H9 (cell line): ENCODE results near the gene ABCC4. TPM values are rescaled to one million over a fixed set of nuclear protein-coding genes. Genes with fewer than 3 reads are reported as not detected.

Source experiments
- DNase-seq: peaks from one replicate; pipeline ENCODE4 v3.0.0-alpha.2; 2017
- H2AFZ ChIP-seq: one replicate; pipeline ENCODE4 v1.6.1; 2013; ENCODE audit warnings: mild to moderate bottlenecking, low read length, control low read depth, moderate library complexity
- H2AK5ac ChIP-seq: 2 replicates; pipeline ENCODE4 v1.6.1; 2013; ENCODE audit warnings: low read length, control low read depth, mixed read lengths; ENCODE audit not compliant: insufficient read length
- H2BK120ac ChIP-seq: one replicate; pipeline ENCODE4 v1.6.1; 2013; ENCODE audit warnings: low read depth, mild to moderate bottlenecking, low read length, control low read depth, inconsistent platforms; ENCODE audit not compliant: poor library complexity, severe bottlenecking
- H2BK12ac ChIP-seq: 2 replicates; pipeline ENCODE4 v1.6.1; 2013; ENCODE audit warnings: low read length, control low read depth, mixed read lengths, low read depth; ENCODE audit not compliant: insufficient read length
- H2BK15ac ChIP-seq: 2 replicates; pipeline ENCODE4 v1.6.1; 2013; ENCODE audit warnings: low read depth, low read length, control low read depth
- H2BK20ac ChIP-seq: one replicate; pipeline ENCODE4 v1.6.1; 2013; ENCODE audit warnings: low read depth, mild to moderate bottlenecking, low read length, control low read depth, inconsistent platforms; ENCODE audit not compliant: poor library complexity, severe bottlenecking
- H2BK5ac ChIP-seq: 2 replicates; pipeline ENCODE4 v1.6.1; 2013; ENCODE audit warnings: low read length, control low read depth, mixed read lengths; ENCODE audit not compliant: insufficient read length
- H3K14ac ChIP-seq: 2 replicates; pipeline ENCODE4 v1.6.1; 2013; ENCODE audit warnings: low read length, control low read depth; ENCODE audit not compliant: insufficient read depth
- H3K18ac ChIP-seq: 2 replicates; pipeline ENCODE4 v1.6.1; 2013; ENCODE audit warnings: low read depth, mild to moderate bottlenecking, mixed read lengths, low read length, control low read depth; ENCODE audit not compliant: insufficient read length
- H3K23ac ChIP-seq: 2 replicates; pipeline ENCODE4 v1.6.1; 2013; ENCODE audit warnings: low read length, control low read depth, mixed read lengths, low read depth; ENCODE audit not compliant: insufficient read length
- H3K23me2 ChIP-seq: 2 replicates; pipeline ENCODE4 v1.6.1; 2013; ENCODE audit warnings: low read depth, mild to moderate bottlenecking, mixed read lengths, low read length, control low read depth; ENCODE audit not compliant: insufficient read length, poor library complexity, severe bottlenecking
- H3K27ac ChIP-seq: 2 replicates; pipeline ENCODE4 v1.5.1; 2013; ENCODE audit warnings: low read length, control low read depth, mixed read lengths, low read depth; ENCODE audit not compliant: insufficient read length
- H3K27me3 ChIP-seq: 2 replicates; pipeline ENCODE4 v1.6.1; 2013; ENCODE audit warnings: low read length, control low read depth, inconsistent platforms; ENCODE audit not compliant: insufficient read depth
- H3K4ac ChIP-seq: 2 replicates; pipeline ENCODE4 v1.6.1; 2013; ENCODE audit warnings: low read depth, mild to moderate bottlenecking, control low read depth, inconsistent platforms, low read length, moderate library complexity
- H3K4me1 ChIP-seq: 2 replicates; pipeline ENCODE4 v1.6.1; 2013; ENCODE audit warnings: low read length, control low read depth, inconsistent platforms; ENCODE audit not compliant: insufficient read depth
- H3K4me2 ChIP-seq: 2 replicates; pipeline ENCODE4 v1.6.1; 2013; ENCODE audit warnings: low read length, control low read depth, mixed read lengths; ENCODE audit not compliant: insufficient read length, insufficient read depth
- H3K56ac ChIP-seq: 2 replicates; pipeline ENCODE4 v1.6.1; 2013; ENCODE audit warnings: low read depth, mild to moderate bottlenecking, mixed read lengths, low read length, control low read depth; ENCODE audit not compliant: insufficient read length
- H3K79me1 ChIP-seq: 2 replicates; pipeline ENCODE4 v1.6.1; 2013; ENCODE audit warnings: low read depth, mild to moderate bottlenecking, moderate library complexity, low read length, control low read depth, inconsistent platforms; ENCODE audit not compliant: insufficient read depth, poor library complexity, severe bottlenecking
- H3K79me2 ChIP-seq: 2 replicates; pipeline ENCODE4 v1.6.1; 2013; ENCODE audit warnings: low read length, control low read depth, inconsistent platforms; ENCODE audit not compliant: insufficient read depth
- H3K9ac ChIP-seq: 2 replicates; pipeline ENCODE4 v1.6.1; 2013; ENCODE audit warnings: low read length, control low read depth, mixed read lengths; ENCODE audit not compliant: insufficient read length; ENCODE audit errors: extremely low read depth
- H3K9me3 ChIP-seq: one replicate; pipeline ENCODE4 v1.6.1; 2013; ENCODE audit warnings: low read depth, low read length, inconsistent platforms; ENCODE audit not compliant: control insufficient read depth
- H3T11ph ChIP-seq: one replicate; pipeline ENCODE4 v1.6.1; 2013; ENCODE audit warnings: mild to moderate bottlenecking, low read length, control low read depth, inconsistent platforms
- H4K20me1 ChIP-seq: one replicate; pipeline ENCODE4 v1.6.1; 2013; ENCODE audit not compliant: control insufficient read depth, insufficient read length, insufficient read depth
- H4K5ac ChIP-seq: 2 replicates; pipeline ENCODE4 v1.6.1; 2013; ENCODE audit warnings: low read depth, mild to moderate bottlenecking, mixed read lengths, low read length, control low read depth; ENCODE audit not compliant: insufficient read length
- H4K8ac ChIP-seq: replicated peaks from 2 replicates; pipeline ENCODE4 v1.6.1; 2013; ENCODE audit warnings: low read length, control low read depth, mixed read lengths, low read depth; ENCODE audit not compliant: insufficient read length
- H4K91ac ChIP-seq: 2 replicates; pipeline ENCODE4 v1.6.1; 2013; ENCODE audit warnings: low read depth, mild to moderate bottlenecking, moderate library complexity, mixed read lengths, low read length, control low read depth; ENCODE audit not compliant: insufficient read length
- H3K27ac Mint-ChIP-seq, 3 experiments: 2 replicates in 2 of 3; 3 replicates in 1 of 3; pipeline ENCODE4 v1.8.0; 2020 to 2021; ENCODE audit warnings: mixed read lengths in 3 of 3, mild to moderate bottlenecking in 1 of 3, moderate library complexity in 1 of 3
- H3K27me3 Mint-ChIP-seq: 2 replicates; pipeline ENCODE4 v1.8.0; 2021; ENCODE audit warnings: low read depth, mild to moderate bottlenecking, moderate library complexity, mixed read lengths
- H3K36me3 Mint-ChIP-seq, 3 experiments: 2 replicates in 2 of 3; 3 replicates in 1 of 3; pipeline ENCODE4 v1.8.0; 2020 to 2021; ENCODE audit warnings: low read depth in 3 of 3, mixed read lengths in 3 of 3; ENCODE audit not compliant: insufficient read depth in 1 of 3
- H3K4me1 Mint-ChIP-seq, 2 experiments: 2 replicates each; pipeline ENCODE4 v1.8.0; 2020; ENCODE audit warnings: mixed read lengths in 2 of 2
- H3K4me3 Mint-ChIP-seq, 2 experiments: 2 replicates in 1 of 2; 3 replicates in 1 of 2; pipeline ENCODE4 v1.8.0; 2020 to 2021; ENCODE audit warnings: mild to moderate bottlenecking in 2 of 2, mixed read lengths in 2 of 2, moderate library complexity in 1 of 2
- H3K9me3 Mint-ChIP-seq, 2 experiments: 2 replicates in 1 of 2; 3 replicates in 1 of 2; pipeline ENCODE4 v1.8.0; 2020; ENCODE audit warnings: mild to moderate bottlenecking in 2 of 2, mixed read lengths in 2 of 2, moderate library complexity in 1 of 2
- WGBS: extraction: QIAGEN DNeasy Blood & Tissue Kit; methylation state at CpG from one replicate; pipeline ENCODE4 v1.1.7; 2013; ENCODE audit warnings: missing lambda C conversion rate, low lambda C conversion rate, mixed read lengths; ENCODE audit not compliant: insufficient read length; ENCODE audit errors: extremely low coverage; 5-methylcytosine and 5-hydroxymethylcytosine counted together
- total RNA-seq: library from RNA; stranded (reverse); gene quantifications from 2 replicates; pipeline ENCODE4 v1.2.1, GENCODE V29; 2021
- TF ChIP-seq, protein P1 (sequence below): fragments of 200-600 bp; sonication (generic); conservative IDR thresholded peaks from 3 replicates; pipeline ENCODE4 v1.8.0; 2021; ENCODE audit warnings: antibody characterized with exemption, mild to moderate bottlenecking

ABCC4 gene
- total RNA-seq, 1 experiment from 2014 or later: 5.9 TPM

- no peak overlapping the region for H3K18ac ChIP-seq
- H3K9me3 Mint-ChIP-seq: no peaks in the 10 kb centered on the region
- no peaks in the 10 kb centered on the region for H3K27me3 ChIP-seq
- no peak overlapping the region for H3K9ac ChIP-seq
- no peaks in the 10 kb centered on the region for H4K20me1 ChIP-seq
- no peaks in the 10 kb centered on the region for H3K79me2 ChIP-seq
- no peak overlapping the region for H3T11ph ChIP-seq
- H3K36me3 Mint-ChIP-seq: peaks cover 0 to 2% (median 0%) of the 10 kb centered on the region in 3 experiments; a peak in 2 of 7 replicates
- H2BK15ac ChIP-seq: no peak overlapping the region
- no peak overlapping the region for H4K8ac ChIP-seq
- H2BK5ac ChIP-seq: no peak overlapping the region
- H3K14ac ChIP-seq: no peak overlapping the region
- no peak overlapping the region for H3K56ac ChIP-seq
- H2BK12ac ChIP-seq: no peak overlapping the region
- WGBS: 100% methylated on average over 1 of the region's 7 CpGs
- H3K79me1 ChIP-seq: no peaks in the 10 kb centered on the region
- no peak overlapping the region for H3K27ac Mint-ChIP-seq
- no peaks in the 10 kb centered on the region for H3K9me3 ChIP-seq
- H2BK120ac ChIP-seq: no peak overlapping the region
- H3K27me3 Mint-ChIP-seq: no peaks in the 10 kb centered on the region
- TF ChIP-seq, protein P1, sequence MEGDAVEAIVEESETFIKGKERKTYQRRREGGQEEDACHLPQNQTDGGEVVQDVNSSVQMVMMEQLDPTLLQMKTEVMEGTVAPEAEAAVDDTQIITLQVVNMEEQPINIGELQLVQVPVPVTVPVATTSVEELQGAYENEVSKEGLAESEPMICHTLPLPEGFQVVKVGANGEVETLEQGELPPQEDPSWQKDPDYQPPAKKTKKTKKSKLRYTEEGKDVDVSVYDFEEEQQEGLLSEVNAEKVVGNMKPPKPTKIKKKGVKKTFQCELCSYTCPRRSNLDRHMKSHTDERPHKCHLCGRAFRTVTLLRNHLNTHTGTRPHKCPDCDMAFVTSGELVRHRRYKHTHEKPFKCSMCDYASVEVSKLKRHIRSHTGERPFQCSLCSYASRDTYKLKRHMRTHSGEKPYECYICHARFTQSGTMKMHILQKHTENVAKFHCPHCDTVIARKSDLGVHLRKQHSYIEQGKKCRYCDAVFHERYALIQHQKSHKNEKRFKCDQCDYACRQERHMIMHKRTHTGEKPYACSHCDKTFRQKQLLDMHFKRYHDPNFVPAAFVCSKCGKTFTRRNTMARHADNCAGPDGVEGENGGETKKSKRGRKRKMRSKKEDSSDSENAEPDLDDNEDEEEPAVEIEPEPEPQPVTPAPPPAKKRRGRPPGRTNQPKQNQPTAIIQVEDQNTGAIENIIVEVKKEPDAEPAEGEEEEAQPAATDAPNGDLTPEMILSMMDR: no peak
- H3K27ac ChIP-seq: no peak overlapping the region
- no peaks in the 10 kb centered on the region for H3K23me2 ChIP-seq
- no peak overlapping the region for H4K5ac ChIP-seq
- H3K4me1 ChIP-seq: no peaks in the 10 kb centered on the region
- no peak overlapping the region for H3K4me3 Mint-ChIP-seq
- H3K23ac ChIP-seq: no peak overlapping the region
- no peak for DNase-seq
- H2AK5ac ChIP-seq: no peak overlapping the region
- no peak overlapping the region for H4K91ac ChIP-seq
- no peak overlapping the region for H2BK20ac ChIP-seq
- H2AFZ ChIP-seq: no peak overlapping the region
- peaks cover 9 to 12% of the 10 kb centered on the region in 2 experiments; a peak in 3 of 4 replicates for H3K4me1 Mint-ChIP-seq
- H3K4ac ChIP-seq: no peak overlapping the region
- no peak overlapping the region for H3K4me2 ChIP-seq
These were observed 63.9 kb downstream of the ABCC4 start for GRCh38 chr13:95237310-95237870.
